Tibial nerve (tissue), 4 donors: ENCODE results near the gene LIN7A.

ENCODE experiments used
- CTCF ChIP-seq, 5 experiments: fragments of 200-600 bp in 3 of 5; fragments of 450-650 bp in 2 of 5; sonication (generic) in 3 of 5; IDR thresholded peaks; one replicate each; pipeline ENCODE4 v1.5.1; 2016 to 2019; ENCODE audit warnings: antibody characterized with exemption in 5 of 5, mild to moderate bottlenecking in 3 of 5, moderate library complexity in 2 of 5
- EP300 ChIP-seq, 2 donors: sonication (generic); formaldehyde crosslinking; IDR thresholded peaks; one replicate each; pipeline ENCODE4 v1.6.1; 2017; ENCODE audit warnings: antibody characterized with exemption in 2 of 2, mild to moderate bottlenecking in 1 of 2
- POLR2A ChIP-seq, 2 donors: fragments of 450-650 bp; IDR thresholded peaks; one replicate each; pipeline ENCODE4 v1.6.1; 2017; ENCODE audit warnings: antibody characterized with exemption in 2 of 2, mild to moderate bottlenecking in 2 of 2, moderate library complexity in 2 of 2

- TF ChIP-seq CTCF (IDR thresholded peaks at IDR 0.05) (no peak), POLR2A (IDR thresholded peaks at IDR 0.05) (no peak), EP300 (IDR thresholded peaks at IDR 0.05) (no peak)
Measured at GRCh38 chr12:80862531-80862930, 75.2 kb downstream of the LIN7A start.
